Caki2 (cell line): ENCODE measurements around the gene EPHA4. TPM values are rescaled to one million over a fixed set of nuclear protein-coding genes. Genes with fewer than 3 reads are reported as not detected.

ENCODE experiments used
- DNase-seq: peaks from one replicate; pipeline ENCODE4 v3.0.0-alpha.2; 2015; ENCODE audit warnings: low read depth
- in situ Hi-C: cut with HindIII; loops from 2 replicates; pipeline ENCODE4 v1.10.0; 2016; ENCODE audit warnings: low sequenced_read_pairs, low pct_unique_long_range_greater_than_20kb, mixed read lengths
- total RNA-seq: library from RNA; depleted of rRNA; stranded (reverse); fragments of >200 nt; shearing (Covaris generic); gene quantifications from 2 replicates; pipeline ENCODE4 v1.2.3, GENCODE V29; 2014; ENCODE audit warnings: low replicate concordance

EPHA4 gene
- total RNA-seq, 1 experiment from 2014 or later, result 7.5 TPM

DNA sequence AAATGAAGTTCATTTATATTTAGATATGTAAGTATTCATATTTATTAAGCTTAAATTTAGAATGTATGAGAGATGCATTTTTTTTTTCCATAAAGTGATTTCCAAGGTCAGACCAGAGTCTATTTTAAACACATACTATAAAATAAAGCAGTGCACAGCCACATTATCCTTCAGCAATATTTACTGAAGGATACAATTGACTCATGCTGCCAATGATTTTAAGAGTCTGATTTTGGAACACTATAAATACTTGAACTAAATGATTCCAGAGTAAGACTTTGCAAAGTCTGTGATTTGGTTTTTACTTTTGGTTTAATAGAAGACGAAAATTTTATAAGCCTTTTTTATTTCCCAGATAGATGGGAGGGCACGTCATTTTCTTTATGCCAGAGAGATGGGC is 107.1 kb downstream of the EPHA4 start:
- no peak for DNase-seq
- in situ Hi-C loops, result no loop called here

DNA sequence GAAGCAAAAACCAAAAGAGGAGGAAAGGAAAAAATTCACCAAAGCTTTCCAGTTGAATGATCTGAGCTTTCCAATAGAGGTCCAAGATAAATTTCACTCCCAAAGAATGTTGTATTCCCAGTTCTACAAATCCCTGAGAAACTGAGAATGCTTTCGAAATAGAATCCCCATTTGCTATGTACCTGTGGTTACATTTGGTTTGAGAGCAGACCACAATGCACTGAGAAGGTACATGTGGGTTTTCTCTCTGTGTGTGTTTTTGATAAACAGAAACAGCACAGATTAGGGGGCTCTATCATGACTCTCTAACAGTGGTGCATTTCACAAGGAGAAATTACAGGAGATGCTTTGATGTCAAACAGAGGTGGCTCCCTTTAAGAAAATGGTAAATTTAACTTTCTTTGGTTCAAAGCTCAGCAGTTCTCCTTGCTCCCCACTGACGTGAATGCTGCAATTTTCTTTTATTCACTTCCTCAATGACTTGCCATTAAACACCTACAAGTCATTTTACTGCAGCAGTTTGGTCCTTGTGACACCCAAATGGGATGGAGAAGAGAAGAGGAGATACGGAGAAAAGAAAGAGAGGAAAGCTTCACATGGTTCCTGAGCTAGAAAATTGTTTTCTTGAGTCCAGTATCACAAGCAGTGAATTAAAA is 108.7 kb downstream of the EPHA4 start:
- in situ Hi-C loops, result no loop called here
- no peak for DNase-seq

GRCh38 chr2:221461901-221462300 is 110.2 kb downstream of the EPHA4 start:
- in situ Hi-C loops, result no loop called here
- DNase-seq, result no peak

GRCh38 chr2:221460136-221460535 is 112.0 kb downstream of the EPHA4 start:
- no peak for DNase-seq
- in situ Hi-C loops, result no loop called here

DNA sequence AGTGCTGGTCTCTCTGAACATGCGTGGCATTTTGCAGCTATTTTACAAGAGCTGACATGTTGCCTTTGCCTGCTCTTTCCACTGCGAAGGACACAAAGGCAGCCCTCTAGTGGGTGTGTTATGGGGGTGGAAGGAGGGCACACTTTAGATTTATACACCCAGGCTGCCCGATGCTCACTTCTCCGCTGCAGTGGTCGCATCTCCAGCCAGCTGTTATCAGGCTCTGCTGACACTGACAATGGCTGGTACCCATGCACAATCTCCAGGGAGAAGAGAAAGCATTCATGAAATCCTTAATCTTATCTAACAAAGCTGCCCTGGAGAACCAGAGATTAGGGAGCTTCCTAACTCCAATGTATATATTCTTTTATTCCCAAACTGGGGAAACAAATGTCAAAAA is 113.5 kb downstream of the EPHA4 start:
- in situ Hi-C loops, result no loop called here
- DNase-seq, result no peak

DNA sequence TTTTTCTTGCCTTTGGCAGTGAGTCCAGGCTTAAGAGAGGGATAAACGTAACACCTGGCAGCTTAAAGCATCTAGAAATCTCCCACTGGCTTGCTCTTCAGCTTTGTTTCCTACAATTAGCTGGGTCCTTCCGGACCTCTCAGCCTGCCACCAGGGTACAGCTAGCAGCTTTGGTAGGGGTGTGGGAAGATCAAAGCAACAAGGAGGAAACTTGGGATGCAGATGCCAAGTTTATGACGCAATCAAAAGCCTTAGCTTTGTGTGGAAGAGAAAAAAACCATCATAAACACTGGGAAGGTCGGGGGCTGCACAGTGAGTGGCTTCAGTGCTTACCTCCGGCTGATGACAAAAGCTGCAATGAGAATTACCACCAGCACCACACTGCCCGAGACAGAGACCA is 116.9 kb downstream of the EPHA4 start:
- no peak for DNase-seq
- in situ Hi-C loops, result no loop called here

DNA sequence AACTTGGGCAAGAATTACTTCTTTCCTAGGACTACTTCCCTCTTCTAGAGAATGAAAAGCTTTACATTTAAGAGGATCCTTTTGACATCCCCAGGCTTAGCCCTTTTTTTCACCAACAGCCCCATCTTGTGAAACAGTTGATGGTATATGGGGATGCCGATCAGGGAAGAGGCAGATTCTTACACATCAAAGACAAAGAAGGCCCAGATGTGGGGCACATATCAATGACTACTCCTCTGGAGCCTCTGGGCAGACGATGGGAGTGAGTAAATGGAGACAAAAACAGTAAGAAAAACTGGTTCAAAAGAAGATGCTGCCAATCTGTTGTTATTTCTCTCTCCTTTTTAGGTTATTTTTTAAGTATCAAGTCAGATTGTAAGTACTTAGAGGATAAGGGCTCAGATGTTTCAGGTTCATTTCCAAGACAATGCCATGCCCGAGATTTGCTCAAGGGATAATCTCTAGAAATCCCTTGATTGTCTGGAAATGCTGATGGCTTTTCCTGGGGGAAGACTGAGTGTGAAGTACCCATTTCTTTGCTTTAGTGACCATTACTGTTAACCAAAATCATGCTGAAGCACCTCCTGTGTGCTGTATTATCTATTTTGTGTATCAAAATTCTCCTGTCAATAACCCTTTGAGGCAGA is 117.5 kb downstream of the EPHA4 start:
- in situ Hi-C loops, result no loop called here
- DNase-seq, result no peak

GRCh38 chr2:221451862-221452788 is 120.0 kb downstream of the EPHA4 start:
- in situ Hi-C loops, result no loop called here

GRCh38 chr2:221450280-221450679 is 121.8 kb downstream of the EPHA4 start:
- DNase-seq, result no peak

More at GRCh38 chr2:221451862-221452788, 120.0 kb downstream of the EPHA4 start:
- no peak for DNase-seq

DNA sequence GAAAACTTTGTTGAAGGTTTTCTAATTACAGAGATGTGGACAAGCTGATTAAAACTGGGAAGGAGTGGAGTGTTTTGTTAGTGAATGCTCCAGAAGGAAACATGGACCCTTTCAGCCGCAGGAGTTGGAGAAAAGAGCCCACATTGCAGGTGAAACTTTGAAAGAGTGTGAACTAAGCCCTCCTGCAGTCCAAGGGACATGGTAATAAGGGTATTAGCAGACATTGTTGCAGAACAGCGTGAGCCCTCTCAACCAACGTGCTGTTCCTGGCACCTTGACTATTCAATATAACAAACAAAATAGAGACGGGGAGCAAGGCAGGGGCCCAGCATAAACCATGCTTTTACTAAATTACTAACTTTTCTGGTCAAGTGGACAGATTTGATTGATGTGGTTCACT is 122.7 kb downstream of the EPHA4 start:
- in situ Hi-C loops, result no loop called here
- no peak for DNase-seq

More at GRCh38 chr2:221450280-221450679, 121.8 kb downstream of the EPHA4 start:
- in situ Hi-C loops, result no loop called here

- DNase-seq, result no peak
- in situ Hi-C loops, result no loop called here
These were observed 123.2 kb downstream of the EPHA4 start for GRCh38 chr2:221448844-221449390.

DNA sequence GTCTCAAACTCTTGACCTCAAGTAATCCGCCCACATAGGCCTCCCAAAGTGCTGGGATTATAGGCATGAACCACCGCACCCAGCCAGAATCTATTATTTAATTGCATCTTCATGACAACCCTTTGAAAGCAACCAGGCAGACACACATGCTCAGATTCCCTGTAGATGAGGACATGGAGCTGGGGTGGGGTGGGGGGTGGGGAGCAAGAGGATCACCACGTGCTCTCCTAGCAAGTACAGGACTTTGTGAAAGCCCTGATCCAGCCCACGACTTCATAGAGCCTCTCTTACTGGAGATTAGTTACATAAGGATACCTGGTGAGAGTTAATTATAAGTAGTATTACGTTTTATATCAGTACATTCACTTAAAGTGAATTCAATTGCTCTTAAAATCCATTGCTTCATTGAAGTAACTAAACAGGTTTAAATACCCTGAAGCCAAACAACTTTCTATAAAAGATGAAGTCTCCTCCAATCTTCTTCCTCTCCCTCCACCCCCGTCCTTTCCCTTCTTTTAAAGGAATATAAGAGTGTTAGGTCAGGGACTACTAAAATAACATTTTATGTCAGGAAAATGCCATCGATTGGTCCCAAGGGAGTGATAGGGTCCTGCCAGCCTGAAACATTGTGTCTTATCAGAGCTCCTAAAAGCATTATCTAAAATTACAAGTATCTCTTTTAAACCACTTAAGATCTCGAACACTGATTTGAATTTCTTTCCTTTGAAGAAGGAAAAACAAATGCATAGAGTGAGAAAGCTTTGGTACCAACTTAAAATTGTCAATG is 123.9 kb downstream of the EPHA4 start:
- in situ Hi-C loops, result no loop called here
- no peak for DNase-seq

- in situ Hi-C loops, result no loop called here
- DNase-seq, result no peak
These were observed 124.8 kb downstream of the EPHA4 start for GRCh38 chr2:221447310-221447709.

GRCh38 chr2:221446140-221446539 is 126.0 kb downstream of the EPHA4 start:
- in situ Hi-C loops, result no loop called here

DNA sequence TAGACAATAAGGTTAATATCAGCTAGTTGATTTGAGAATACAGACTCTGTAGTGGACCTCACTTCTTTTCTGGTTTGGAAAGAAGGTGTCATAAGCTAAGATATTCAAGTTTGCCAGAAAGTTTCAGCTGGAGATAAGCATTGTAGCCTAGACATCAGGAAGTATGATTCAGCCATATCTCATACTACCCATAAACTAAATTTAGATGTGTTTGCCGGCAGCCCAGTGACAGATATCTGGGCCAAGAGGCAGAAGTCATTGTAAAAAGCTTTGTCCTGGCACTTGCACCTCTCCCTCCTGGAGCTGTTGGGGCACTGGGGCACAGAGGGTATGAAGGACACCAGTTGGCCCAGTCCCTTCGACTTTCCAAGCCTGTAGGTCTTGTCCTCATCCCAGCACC is 128.0 kb downstream of the EPHA4 start:
- DNase-seq, result no peak
- in situ Hi-C loops, result no loop called here

More at GRCh38 chr2:221446140-221446539, 126.0 kb downstream of the EPHA4 start:
- no peak for DNase-seq

GRCh38 chr2:221443645-221444044 is 128.5 kb downstream of the EPHA4 start:
- in situ Hi-C loops, result no loop called here
- DNase-seq, result no peak

- DNase-seq, result no peak
- in situ Hi-C loops, result no loop called here
These were observed 130.0 kb downstream of the EPHA4 start for GRCh38 chr2:221442128-221442527.
